ENCODE results near the gene ZNF513. TPM values are rescaled to one million over a fixed set of nuclear protein-coding genes. Genes with fewer than 3 reads are reported as not detected.

Gene ZNF513
- total RNA-seq, 5 donors from 2014 or later (not counting 1 experiment from before 2014, with no cell fraction given), result 20.6 to 27.0 (median 21.9) TPM

DNA sequence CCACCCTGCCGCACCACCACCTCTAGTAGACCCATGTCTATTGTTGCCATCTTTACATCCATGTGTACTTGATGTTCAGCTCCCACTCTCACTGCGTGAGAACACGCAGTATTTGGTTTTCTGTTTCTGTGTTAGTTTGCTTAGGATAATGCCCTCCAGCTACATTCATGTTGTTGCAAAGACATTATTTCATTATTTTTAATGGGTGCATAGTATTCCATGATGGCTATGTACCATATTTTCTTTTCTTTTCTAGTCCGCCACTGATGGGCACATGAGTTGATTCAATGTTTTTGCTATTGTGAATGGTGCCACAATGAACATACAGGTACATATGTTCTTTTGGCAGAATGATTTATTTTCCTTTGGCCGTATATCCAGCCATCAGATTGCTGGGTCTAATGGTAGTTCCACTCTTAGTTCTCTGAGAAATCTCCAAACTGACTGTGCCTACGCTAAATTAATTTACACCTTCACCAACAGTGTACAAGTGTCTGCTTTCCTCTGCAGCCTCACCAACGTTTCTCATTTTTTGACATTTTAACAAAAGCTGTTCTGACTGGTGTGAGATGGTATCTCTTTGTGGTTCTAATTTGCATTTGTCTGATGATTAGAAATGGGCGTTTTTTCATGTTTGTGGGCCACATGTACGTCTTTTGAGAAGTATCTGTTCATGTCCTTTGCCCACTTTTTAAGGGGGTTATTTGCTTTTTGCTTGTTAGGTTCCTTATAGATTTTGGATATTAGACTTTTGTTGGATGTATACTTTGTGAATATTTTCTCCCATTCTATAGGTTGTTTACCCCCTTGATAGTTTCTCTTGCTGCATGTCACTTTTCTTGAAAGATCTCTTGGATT lies 10.5 kb upstream of the ZNF513 start:
- Histone ChIP-seq H3K4me1 (ENCODE audit: control insufficient read depth in 1 of 2, extremely low read depth in 1 of 2, insufficient read depth in 2 of 2, low read length in 2 of 2) (peaks cover 6 to 15% of the 10 kb centered on the region in 2 experiments), H3K36me3 (ENCODE audit: control insufficient read depth in 2 of 2, extremely low read depth in 1 of 2, insufficient read depth in 1 of 2, low read length in 1 of 2) (peaks cover 0 to 7% of the 10 kb centered on the region in 2 donors), H3K9me3 (no peaks in the 10 kb centered on the region), H3K27ac (ENCODE audit: low read length) (peak overlapping the region; percentile 76), H3K4me3 (ENCODE audit: control insufficient read depth in 1 of 2, extremely low read depth in 1 of 2, low read length in 1 of 2) (no peak overlapping the region), H3K27me3 (replicated peaks in 1 of 2; ENCODE audit: control insufficient read depth in 2 of 2, extremely low read depth in 1 of 2, insufficient read depth in 2 of 2, low read length in 1 of 2) (no peaks in the 10 kb centered on the region)
- peak in 4 of 35 experiments; percentile 19 to 71 (median 42) for DNase-seq
- CTCF ChIA-PET, result interaction anchor here in 1 of 2 donors (1.3 kb wide), 1 partner anchor 18 kb away, joined by 5 read pairs; the partner anchor contains the start of gene PPM1G
- H3K9me3 Mint-ChIP-seq, result no peaks in the 10 kb centered on the region
- H3K27me3 Mint-ChIP-seq, result no peaks in the 10 kb centered on the region
- peaks cover 15% of the 10 kb centered on the region for H3K36me3 Mint-ChIP-seq
- peaks cover 30 to 34% (median 34%) of the 10 kb centered on the region in 3 donors for H3K4me1 Mint-ChIP-seq
- POLR2A ChIA-PET, result interaction anchor here in 1 of 2 donors (0.7 to 1.1 kb wide), 2 partner anchors 58 to 86 kb away, joined by 3 to 6 read pairs; no protein-coding TSS in a partner anchor
- H3K4me3 Mint-ChIP-seq, result peak overlapping the region; percentile 41 to 70 (median 66)
- 0% methylated on average over 1 of the region's 9 CpGs for WGBS (ENCODE audit: insufficient coverage)
- H3K27ac Mint-ChIP-seq, result peak overlapping the region; percentile 92
- peak; percentile 46 to 81 (median 56) for ATAC-seq (replicated peaks in 1 of 4)

- WGBS (ENCODE audit: insufficient coverage), result 100% methylated on average over 3 of the region's 10 CpGs
- Mint-ChIP-seq H3K36me3 (peaks cover 39% of the 10 kb centered on the region), H3K4me3 (peak overlapping the region; percentile 79 to 87 (median 86)), H3K4me1 (peaks cover 23 to 34% (median 32%) of the 10 kb centered on the region in 3 donors), H3K27ac (peak overlapping the region; percentile 66 to 80), H3K27me3 (no peaks in the 10 kb centered on the region), H3K9me3 (no peaks in the 10 kb centered on the region)
- Histone ChIP-seq H3K9me3 (no peaks in the 10 kb centered on the region), H3K4me3 (ENCODE audit: control insufficient read depth in 1 of 2, extremely low read depth in 1 of 2, low read length in 1 of 2) (no peak overlapping the region), H3K27me3 (replicated peaks in 1 of 2; ENCODE audit: control insufficient read depth in 2 of 2, extremely low read depth in 1 of 2, insufficient read depth in 2 of 2, low read length in 1 of 2) (no peaks in the 10 kb centered on the region), H3K4me1 (ENCODE audit: control insufficient read depth in 1 of 2, extremely low read depth in 1 of 2, insufficient read depth in 2 of 2, low read length in 2 of 2) (peaks cover 8 to 18% of the 10 kb centered on the region in 2 experiments), H3K36me3 (ENCODE audit: control insufficient read depth in 2 of 2, extremely low read depth in 1 of 2, insufficient read depth in 1 of 2, low read length in 1 of 2) (peaks cover 26 to 51% of the 10 kb centered on the region in 2 donors), H3K27ac (ENCODE audit: low read length) (peak overlapping the region; percentile 90)
- ChIA-PET POLR2A (interaction anchor here in 1 of 2 donors (0.5 kb wide), 1 partner anchor 86 kb away, joined by 6 read pairs; no protein-coding TSS in a partner anchor), CTCF (no interaction called here)
- DNase-seq, result no peak
- ATAC-seq (replicated peaks in 1 of 4), result no peak
Observed at GRCh38 chr2:27381577-27382181, 1.1 kb upstream of the ZNF513 start.

DNA sequence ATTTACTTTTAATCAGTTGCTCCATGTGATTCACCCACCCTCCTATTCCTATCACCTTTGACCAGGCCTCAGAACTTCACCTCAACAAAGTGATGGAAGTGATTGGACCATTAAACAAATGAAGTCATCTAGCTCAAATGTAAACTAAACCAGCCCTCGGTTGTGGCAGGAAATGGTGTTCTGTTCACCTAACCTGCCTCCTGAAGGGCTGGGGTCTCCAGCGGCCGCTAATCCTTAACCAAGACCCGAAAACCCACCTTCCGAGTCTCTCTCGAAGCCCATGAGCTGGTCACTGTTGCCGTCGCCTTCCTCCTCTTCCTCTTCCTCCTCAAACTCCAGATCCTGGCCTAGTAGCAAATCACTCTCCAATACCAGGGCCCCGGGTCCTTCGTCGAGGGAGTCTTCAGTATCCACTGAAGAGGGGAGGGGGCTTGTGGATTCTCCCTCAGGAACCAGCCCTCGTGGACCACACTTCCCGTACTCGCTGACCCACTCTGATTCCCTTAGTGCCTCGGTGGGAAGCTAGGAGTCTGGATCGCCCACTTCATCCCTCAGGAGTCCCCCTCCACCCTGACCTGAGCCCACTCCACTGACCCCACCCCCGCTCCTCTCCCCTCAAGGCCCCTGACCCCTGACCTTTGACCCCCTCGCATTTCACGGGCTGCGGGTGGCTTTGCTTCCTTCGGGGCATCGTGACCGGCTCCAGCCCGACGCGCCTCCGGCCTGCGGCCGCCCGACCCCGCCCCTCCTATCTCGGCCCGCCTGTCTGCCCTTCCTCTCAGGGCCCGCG lies 503 bp downstream of the ZNF513 start:
- H3K36me3 ChIP-seq (ENCODE audit: control insufficient read depth in 2 of 2, extremely low read depth in 1 of 2, insufficient read depth in 1 of 2, low read length in 1 of 2), result peaks cover 36 to 55% of the 10 kb centered on the region in 2 donors
- H3K4me1 ChIP-seq (ENCODE audit: control insufficient read depth in 1 of 2, extremely low read depth in 1 of 2, insufficient read depth in 2 of 2, low read length in 2 of 2), result peaks cover 8 to 18% of the 10 kb centered on the region in 2 experiments
- peak overlapping the region; percentile 81 for H3K27ac ChIP-seq (ENCODE audit: low read length)
- Mint-ChIP-seq H3K27ac (peak overlapping the region; percentile 88 to 94), H3K36me3 (peaks cover 41% of the 10 kb centered on the region), H3K9me3 (no peaks in the 10 kb centered on the region), H3K4me3 (peak overlapping the region; percentile 85 to 87 (median 87)), H3K4me1 (peaks cover 24 to 34% (median 32%) of the 10 kb centered on the region in 3 donors), H3K27me3 (no peaks in the 10 kb centered on the region)
- ChIA-PET POLR2A (interaction anchor here (0.6 to 1.2 kb wide), 4 partner anchors 11 to 58 kb away, joined by 3 to 4 read pairs (median 4); no protein-coding TSS in a partner anchor), CTCF (interaction anchor here in 1 of 2 donors (0.5 to 1.4 kb wide), 4 partner anchors 10 to 60 kb away, joined by 3 to 5 read pairs (median 4); partner anchors contain the start of gene PPM1G)
- ATAC-seq (replicated peaks in 1 of 4) (peak; percentile 20 to 40 (median 34)), DNase-seq (peak in 13 of 35 experiments; percentile 6 to 44 (median 28))
- WGBS (ENCODE audit: insufficient coverage), result 1% methylated on average over 24 of the region's 35 CpGs
- peak overlapping the region; percentile 68 to 78 for H3K4me3 ChIP-seq (ENCODE audit: control insufficient read depth in 1 of 2, extremely low read depth in 1 of 2, low read length in 1 of 2)
- no peaks in the 10 kb centered on the region for H3K27me3 ChIP-seq (replicated peaks in 1 of 2; ENCODE audit: control insufficient read depth in 2 of 2, extremely low read depth in 1 of 2, insufficient read depth in 2 of 2, low read length in 1 of 2)
- H3K9me3 ChIP-seq, result no peaks in the 10 kb centered on the region

DNA sequence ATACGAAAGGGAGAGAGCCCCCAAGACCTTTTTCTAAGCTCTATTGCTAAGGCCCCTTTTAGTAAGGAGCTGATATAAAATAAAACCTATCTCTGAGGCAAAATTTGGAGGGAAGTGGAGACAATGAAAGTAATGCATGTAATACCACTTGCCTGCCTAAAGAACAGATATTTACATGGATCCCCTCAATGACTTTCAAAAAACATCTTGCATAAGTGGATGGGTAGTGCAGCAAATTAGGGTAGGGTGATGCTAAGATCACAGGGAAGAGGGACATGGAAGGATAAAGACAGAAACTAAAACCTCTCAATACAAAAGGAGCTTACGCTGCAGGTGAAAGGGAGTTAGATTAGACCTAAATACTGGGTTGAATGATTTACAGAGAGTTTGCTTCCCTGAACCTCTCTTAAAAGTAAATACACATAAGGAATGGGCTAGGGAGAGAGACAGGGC lies 1.1 kb downstream of the ZNF513 start:
- Histone ChIP-seq H3K9me3 (no peaks in the 10 kb centered on the region), H3K27ac (ENCODE audit: low read length) (peak overlapping the region; percentile 81), H3K27me3 (replicated peaks in 1 of 2; ENCODE audit: control insufficient read depth in 2 of 2, extremely low read depth in 1 of 2, insufficient read depth in 2 of 2, low read length in 1 of 2) (no peaks in the 10 kb centered on the region), H3K4me3 (ENCODE audit: control insufficient read depth in 1 of 2, extremely low read depth in 1 of 2, low read length in 1 of 2) (peak overlapping the region in 1 of 2 donors; percentile 78), H3K36me3 (ENCODE audit: control insufficient read depth in 2 of 2, extremely low read depth in 1 of 2, insufficient read depth in 1 of 2, low read length in 1 of 2) (peaks cover 39 to 55% of the 10 kb centered on the region in 2 donors), H3K4me1 (ENCODE audit: control insufficient read depth in 1 of 2, extremely low read depth in 1 of 2, insufficient read depth in 2 of 2, low read length in 2 of 2) (peaks cover 8 to 18% of the 10 kb centered on the region in 2 experiments)
- DNase-seq (no peak), ATAC-seq (replicated peaks in 1 of 4) (no peak)
- Mint-ChIP-seq H3K4me1 (peaks cover 27 to 37% (median 34%) of the 10 kb centered on the region in 3 donors), H3K36me3 (peaks cover 42% of the 10 kb centered on the region), H3K9me3 (no peaks in the 10 kb centered on the region), H3K27me3 (no peaks in the 10 kb centered on the region), H3K4me3 (peak overlapping the region; percentile 85 to 87 (median 87)), H3K27ac (peak overlapping the region; percentile 88 to 94)
- CTCF ChIA-PET, result interaction anchor here in 1 of 2 donors (0.5 to 1.4 kb wide), 4 partner anchors 10 to 60 kb away, joined by 3 to 5 read pairs (median 4); partner anchors contain the start of gene PPM1G
- no CpG with 5 or more reads among the region's 2 CpGs for WGBS (ENCODE audit: insufficient coverage)
- POLR2A ChIA-PET, result interaction anchor here (0.6 to 1.2 kb wide), 3 partner anchors 10 to 57 kb away, joined by 3 to 4 read pairs (median 4); no protein-coding TSS in a partner anchor

DNA sequence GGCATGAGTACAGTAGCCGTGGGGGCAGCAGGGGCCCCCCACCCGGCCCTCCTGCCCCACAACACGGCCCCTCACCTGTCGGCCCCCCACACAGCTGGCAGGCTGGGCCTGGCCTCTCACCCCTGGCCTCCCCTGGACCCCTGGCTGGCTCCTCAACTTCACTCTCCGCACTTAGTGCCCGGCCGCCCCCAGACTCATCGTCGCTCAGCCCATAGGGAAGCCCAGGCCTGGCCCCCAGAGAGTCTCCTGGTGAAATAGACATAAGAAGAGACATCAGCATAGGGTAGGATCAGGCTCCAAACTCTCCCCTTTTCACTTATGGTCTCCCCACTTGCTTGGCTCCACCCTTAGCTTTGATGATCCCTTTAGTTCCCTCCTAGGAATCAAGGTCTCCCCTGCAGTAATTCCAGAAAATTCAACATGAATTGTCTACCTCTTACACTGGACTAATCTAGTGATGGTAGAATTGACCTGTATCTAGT lies 1.7 kb downstream of the ZNF513 start:
- H3K4me1 ChIP-seq (ENCODE audit: control insufficient read depth in 1 of 2, extremely low read depth in 1 of 2, insufficient read depth in 2 of 2, low read length in 2 of 2), result peaks cover 8 to 19% of the 10 kb centered on the region in 2 experiments
- Mint-ChIP-seq H3K4me1 (peaks cover 28 to 37% (median 34%) of the 10 kb centered on the region in 3 donors), H3K36me3 (peaks cover 40% of the 10 kb centered on the region), H3K27me3 (no peaks in the 10 kb centered on the region), H3K9me3 (no peaks in the 10 kb centered on the region), H3K27ac (peak overlapping the region; percentile 88 to 94), H3K4me3 (peak overlapping the region; percentile 85 to 87 (median 87))
- no peaks in the 10 kb centered on the region for H3K27me3 ChIP-seq (replicated peaks in 1 of 2; ENCODE audit: control insufficient read depth in 2 of 2, extremely low read depth in 1 of 2, insufficient read depth in 2 of 2, low read length in 1 of 2)
- CTCF ChIA-PET, result no interaction called here
- no peak for ATAC-seq (replicated peaks in 1 of 4)
- POLR2A ChIA-PET, result interaction anchor here in 1 of 2 donors (0.6 kb wide), 1 partner anchor 23 kb away, joined by 3 read pairs; no protein-coding TSS in a partner anchor
- H3K27ac ChIP-seq (ENCODE audit: low read length), result peak overlapping the region; percentile 81
- WGBS (ENCODE audit: insufficient coverage), result 94% methylated on average over 2 of the region's 9 CpGs
- DNase-seq, result no peak
- H3K9me3 ChIP-seq, result no peaks in the 10 kb centered on the region
- peaks cover 37 to 55% of the 10 kb centered on the region in 2 donors for H3K36me3 ChIP-seq (ENCODE audit: control insufficient read depth in 2 of 2, extremely low read depth in 1 of 2, insufficient read depth in 1 of 2, low read length in 1 of 2)
- no peak overlapping the region for H3K4me3 ChIP-seq (ENCODE audit: control insufficient read depth in 1 of 2, extremely low read depth in 1 of 2, low read length in 1 of 2)
